H1 (cell line): Measurements from ENCODE around the gene WFDC12. TPM values are rescaled to one million over a fixed set of nuclear protein-coding genes. Genes with fewer than 3 reads are reported as not detected.

Source experiments
- CTCF ChIA-PET: fragments of 300-600 bp; sonication (Branson Sonifier 250); formaldehyde crosslinking; loops from one replicate; lab custom pipeline; 2021; ENCODE audit not compliant: partially characterized antibody; lab: Charles Lee
- POLR2A ChIA-PET: fragments of 300-600 bp; sonication (Branson Sonifier 250); formaldehyde crosslinking; loops from one replicate; lab custom pipeline; 2021; ENCODE audit warnings: inconsistent platforms; ENCODE audit not compliant: partially characterized antibody; lab: Charles Lee
- DNase-seq, 2 experiments: peaks; one replicate each; pipeline versions ENCODE4 v3.0.0 to v3.0.0-alpha.2; 2010 to 2022; ENCODE audit warnings: low spot score in 2 of 2, low read depth in 1 of 2, mixed read lengths in 1 of 2
- FAIRE-seq: peaks from 2 replicates; lab custom pipeline; 2011; peaks lifted over from hg19 to GRCh38; lab: Jason Lieb, UNC
- H2AFZ ChIP-seq: 2 replicates; pipeline ENCODE4 v1.8.1; 2012; ENCODE audit warnings: low read length, inconsistent platforms
- H2AK5ac ChIP-seq: 2 replicates; pipeline ENCODE4 v1.6.1; 2013; ENCODE audit warnings: low read depth, low read length
- H2BK120ac ChIP-seq: replicated peaks from 2 replicates; pipeline ENCODE3; 2013; ENCODE audit warnings: low read depth, low read length, inconsistent platforms
- H2BK12ac ChIP-seq: 2 replicates; pipeline ENCODE4 v1.6.1; 2013; ENCODE audit warnings: low read depth, low read length
- H2BK15ac ChIP-seq: 2 replicates; pipeline ENCODE4 v1.6.1; 2013; ENCODE audit warnings: low read length
- H2BK20ac ChIP-seq: 2 replicates; pipeline ENCODE4 v1.6.1; 2013; ENCODE audit warnings: low read length
- H2BK5ac ChIP-seq: 2 replicates; pipeline ENCODE4 v1.6.1; 2013; ENCODE audit warnings: low read depth, low read length
- H3K14ac ChIP-seq: 2 replicates; pipeline ENCODE4 v1.6.1; 2013; ENCODE audit warnings: inconsistent platforms; ENCODE audit not compliant: insufficient read length
- H3K18ac ChIP-seq: 2 replicates; pipeline ENCODE4 v1.6.1; 2013; ENCODE audit warnings: low read length; ENCODE audit errors: extremely low read depth
- H3K23ac ChIP-seq: 2 replicates; pipeline ENCODE4 v1.6.1; 2013; ENCODE audit warnings: inconsistent platforms; ENCODE audit not compliant: insufficient read length
- H3K23me2 ChIP-seq: 2 replicates; pipeline ENCODE4 v1.6.1; 2013; ENCODE audit warnings: low read depth, low read length
- H3K27ac ChIP-seq: 2 replicates; pipeline ENCODE4 v1.6.1; 2011; ENCODE audit warnings: low read depth, low read length, inconsistent platforms
- H3K27me3 ChIP-seq, 4 experiments: replicated peaks in 1 of 4; 1 replicate in 1 of 4; 2 replicates in 3 of 4; pipeline versions ENCODE4 v1.6.1 to v1.8.1; 2011 to 2013; ENCODE audit warnings: low read length in 3 of 4, mild to moderate bottlenecking in 3 of 4, inconsistent platforms in 2 of 4, mixed read lengths in 2 of 4, moderate library complexity in 1 of 4; ENCODE audit not compliant: control insufficient read depth in 3 of 4, insufficient read depth in 3 of 4; ENCODE audit errors: extremely low read depth in 1 of 4
- H3K36me3 ChIP-seq, 4 experiments: 2 replicates each; pipeline versions ENCODE4 v1.6.1 to v1.8.1; 2011 to 2013; ENCODE audit warnings: mild to moderate bottlenecking in 4 of 4, low read length in 3 of 4, moderate library complexity in 2 of 4, control low read depth in 1 of 4, inconsistent platforms in 1 of 4; ENCODE audit not compliant: insufficient read depth in 4 of 4, control insufficient read depth in 2 of 4
- H3K4ac ChIP-seq: replicated peaks from 2 replicates; pipeline ENCODE3; 2013; ENCODE audit warnings: low read length, low read depth, mixed read lengths, inconsistent platforms; ENCODE audit not compliant: insufficient read length
- H3K4me1 ChIP-seq, 4 experiments: replicated peaks in 1 of 4; 1 replicate in 1 of 4; 2 replicates in 3 of 4; pipeline versions ENCODE4 v1.6.1 to v1.8.1; 2011 to 2013; ENCODE audit warnings: low read length in 3 of 4, inconsistent platforms in 2 of 4, mixed read lengths in 1 of 4; ENCODE audit not compliant: insufficient read depth in 4 of 4, control insufficient read depth in 3 of 4
- H3K4me2 ChIP-seq, 2 experiments: 2 replicates each; pipeline versions ENCODE4 v1.6.1 to v1.8.1; 2011 to 2013; ENCODE audit warnings: low read depth in 2 of 2, low read length in 2 of 2, control low read depth in 1 of 2, inconsistent platforms in 1 of 2, mild to moderate bottlenecking in 1 of 2; ENCODE audit not compliant: insufficient read depth in 1 of 2
- H3K4me3 ChIP-seq, 4 experiments: fragments of 200-600, 300-600 bp in 1 of 4; sonication (generic), shearing (Covaris generic), sonication (Bioruptor Twin) in 1 of 4; 2 replicates each; pipeline versions ENCODE4 v1.5.1 to v1.8.1; 2011 to 2016; ENCODE audit warnings: low read length in 4 of 4, low read depth in 3 of 4, control low read depth in 2 of 4, inconsistent platforms in 2 of 4, mild to moderate bottlenecking in 2 of 4, mixed read lengths in 1 of 4, moderate library complexity in 1 of 4; ENCODE audit not compliant: insufficient read depth in 2 of 4; ENCODE audit errors: extremely low read depth in 1 of 4
- H3K56ac ChIP-seq: replicated peaks from 2 replicates; pipeline ENCODE3; 2013; ENCODE audit warnings: low read depth, mild to moderate bottlenecking, mixed read lengths, low read length, inconsistent platforms; ENCODE audit not compliant: insufficient read length
- H3K79me1 ChIP-seq: 2 replicates; pipeline ENCODE4 v1.6.1; 2013; ENCODE audit warnings: low read depth, low read length, control low read depth
- H3K79me2 ChIP-seq, 2 experiments: 2 replicates each; pipeline versions ENCODE4 v1.6.1 to v1.8.1; 2012 to 2013; ENCODE audit warnings: low read length in 2 of 2, mild to moderate bottlenecking in 2 of 2, inconsistent platforms in 1 of 2; ENCODE audit not compliant: insufficient read depth in 2 of 2, control insufficient read depth in 1 of 2
- H3K9ac ChIP-seq, 4 experiments: replicated peaks in 1 of 4; 1 replicate in 1 of 4; 2 replicates in 3 of 4; pipeline versions ENCODE4 v1.6.1 to v1.8.1; 2011 to 2013; ENCODE audit warnings: low read depth in 3 of 4, low read length in 3 of 4, control low read depth in 2 of 4, mild to moderate bottlenecking in 2 of 4, moderate library complexity in 2 of 4, inconsistent platforms in 1 of 4; ENCODE audit errors: extremely low read depth in 1 of 4
- H3K9me3 ChIP-seq, 2 experiments: 2 replicates each; pipeline versions ENCODE4 v1.6.1 to v1.8.1; 2012 to 2013; ENCODE audit warnings: mild to moderate bottlenecking in 2 of 2, moderate library complexity in 2 of 2, control low read depth in 1 of 2, inconsistent platforms in 1 of 2, low read depth in 1 of 2, low read length in 1 of 2, mixed read lengths in 1 of 2; ENCODE audit not compliant: insufficient read depth in 2 of 2
- H4K20me1 ChIP-seq, 2 experiments: replicated peaks in 1 of 2; 2 replicates each; pipeline versions ENCODE3 to v1.8.1; 2011 to 2013; ENCODE audit warnings: inconsistent platforms in 2 of 2, low read length in 2 of 2, mild to moderate bottlenecking in 1 of 2; ENCODE audit not compliant: insufficient read depth in 2 of 2, control insufficient read depth in 1 of 2
- H4K5ac ChIP-seq: 2 replicates; pipeline ENCODE4 v1.6.1; 2013; ENCODE audit warnings: low read length, low read depth, mixed read lengths, inconsistent platforms; ENCODE audit not compliant: insufficient read length
- H4K8ac ChIP-seq: 2 replicates; pipeline ENCODE4 v1.8.0; 2013; ENCODE audit warnings: mild to moderate bottlenecking, moderate library complexity, low read length, inconsistent platforms; ENCODE audit not compliant: insufficient read depth; ENCODE audit errors: extremely low read depth
- H4K91ac ChIP-seq: replicated peaks from 2 replicates; pipeline ENCODE3; 2013; ENCODE audit warnings: low read length, mixed read lengths, inconsistent platforms; ENCODE audit not compliant: insufficient read length
- CBX5 ChIP-seq: fragments of 300-800, 300-1000 bp; sonication (generic); IDR thresholded peaks from 2 replicates; pipeline ENCODE4 v1.7.1; 2016; ENCODE audit warnings: antibody characterized with exemption, low read length, low read depth
- CBX8 ChIP-seq: fragments of 300-800, 300-1000 bp; sonication (generic); IDR thresholded peaks from 2 replicates; pipeline ENCODE4 v1.7.1; 2016; ENCODE audit warnings: low read depth, low read length, borderline replicate concordance
- CHD1 ChIP-seq: IDR thresholded peaks from 2 replicates; pipeline ENCODE4 v1.6.1; 2012; ENCODE audit warnings: low read depth, low read length, improper control_type of control experiment
- HDAC6 ChIP-seq: IDR thresholded peaks from one replicate; pipeline ENCODE4 v1.7.1; 2012; ENCODE audit warnings: low read depth, mild to moderate bottlenecking, inconsistent platforms, low read length, moderate library complexity
- MAX ChIP-seq: IDR thresholded peaks from 2 replicates; pipeline ENCODE4 v1.6.1; 2012; ENCODE audit warnings: inconsistent platforms
- RNF2 ChIP-seq: fragments of 200-900, 300-1000 bp; sonication (generic); IDR thresholded peaks from 2 replicates; pipeline ENCODE4 v1.7.1; 2016; ENCODE audit warnings: borderline replicate concordance, low read depth, mild to moderate bottlenecking, antibody characterized with exemption, low read length; ENCODE audit not compliant: poor library complexity, severe bottlenecking; ENCODE audit errors: missing control alignments
- RXRA ChIP-seq: IDR thresholded peaks from 2 replicates; pipeline ENCODE4 v1.6.1; 2011; ENCODE audit warnings: low read depth, mild to moderate bottlenecking, low read length, moderate library complexity; ENCODE audit not compliant: insufficient read depth
- SAP30 ChIP-seq: fragments of 300-600 bp; sonication (generic); IDR thresholded peaks from 2 replicates; pipeline ENCODE4 v1.7.1; 2012; ENCODE audit warnings: low read length, moderate library complexity, mild to moderate bottlenecking, inconsistent platforms; ENCODE audit not compliant: insufficient read depth, insufficient replicate concordance
- SP2 ChIP-seq: IDR thresholded peaks from 2 replicates; pipeline ENCODE4 v1.6.1; 2012; ENCODE audit warnings: mild to moderate bottlenecking, low read length, inconsistent platforms
- TCF12 ChIP-seq: IDR thresholded peaks from 2 replicates; pipeline ENCODE4 v1.6.1; 2011; ENCODE audit warnings: low read depth, mild to moderate bottlenecking, low read length
- ZNF274 ChIP-seq: IDR thresholded peaks from 2 replicates; pipeline ENCODE4 v1.7.0; 2012; ENCODE audit warnings: low read length, borderline replicate concordance; ENCODE audit errors: extremely low read depth
- WGBS, 2 experiments: shearing (Covaris generic) in 1 of 2; methylation state at CpG; one replicate each; pipeline versions ENCODE4 v1.1.6 to v1.1.7; 2013 to 2015; ENCODE audit warnings: low lambda C conversion rate in 2 of 2, mixed read lengths in 2 of 2, inconsistent platforms in 1 of 2, low coverage in 1 of 2, missing lambda C conversion rate in 1 of 2; ENCODE audit not compliant: insufficient replicate concordance in 2 of 2, insufficient coverage in 1 of 2, insufficient read length in 1 of 2; ENCODE audit errors: extremely low coverage in 1 of 2, missing lambda C conversion rate in 1 of 2; 5-methylcytosine and 5-hydroxymethylcytosine counted together
- polyA plus RNA-seq, 7 experiments: library from polyadenylated mRNA; depleted of rRNA in 3 of 7; stranded (reverse) in 5 of 7; unstranded in 2 of 7; fragments of >200 nt in 5 of 7; fragments of 200-250 nt in 2 of 7; gene quantifications; 1 replicate in 5 of 7; 2 replicates in 1 of 7; 4 replicates in 1 of 7; pipeline versions ENCODE4 v1.2.1 to v1.2.3, GENCODE V29; 2011 to 2013; ENCODE audit warnings: missing spikeins in 2 of 7, mixed read lengths in 2 of 7
- total RNA-seq: library from RNA; stranded (reverse); fragmentation: NEBNext Ultra II Directional; extraction: Animal tissue kit (Norgen Biotek cat#: 25700); gene quantifications from 2 replicates; pipeline ENCODE4 v1.2.1, GENCODE V29; 2021

The WFDC12 gene
- total and polyA plus RNA-seq, 2 of the 8 experiments (the other 6 are each of a cell fraction or from before 2014, with no cell fraction given): not detected

- Histone ChIP-seq H3K4me2 (no peak overlapping the region), H3K79me2 (no peaks in the 10 kb centered on the region), H4K8ac (no peak overlapping the region), H3K79me1 (no peaks in the 10 kb centered on the region), H2BK5ac (no peak overlapping the region), H2BK15ac (no peak overlapping the region), H3K56ac (no peak overlapping the region), H2BK12ac (no peak overlapping the region), H3K36me3 (no peaks in the 10 kb centered on the region), H3K27ac (no peak overlapping the region), H3K18ac (no peak overlapping the region), H2BK20ac (no peak overlapping the region), H4K20me1 (no peaks in the 10 kb centered on the region), H3K23ac (no peak overlapping the region), H4K5ac (no peak overlapping the region), H3K4ac (no peak overlapping the region), H2BK120ac (no peak overlapping the region), H2AK5ac (no peak overlapping the region), H3K9ac (no peak overlapping the region), H3K4me3 (no peak overlapping the region), H3K4me1 (no peaks in the 10 kb centered on the region; a peak in 1 of 7 replicates), H3K9me3 (no peaks in the 10 kb centered on the region), H3K14ac (no peak overlapping the region), H2AFZ (no peak overlapping the region), H4K91ac (no peak overlapping the region), H3K27me3 (no peaks in the 10 kb centered on the region), H3K23me2 (no peaks in the 10 kb centered on the region)
- ChIA-PET POLR2A (no interaction called here), CTCF (interaction anchor here (1.0 to 2.2 kb wide), 6 partner anchors 10 to 112 kb away, joined by 3 to 7 read pairs (median 4); no protein-coding TSS in a partner anchor)
- DNase-seq (no peak), FAIRE-seq (no peak)
- no peak for TF ChIP-seq CBX5
- TF ChIP-seq TCF12: no peak
- TF ChIP-seq CBX8: no peak
- no peak for TF ChIP-seq SP2
- no peak for TF ChIP-seq RXRA
- no peak for TF ChIP-seq HDAC6
- TF ChIP-seq CHD1: no peak
- no peak for TF ChIP-seq ZNF274
- no peak for TF ChIP-seq SAP30
- no peak for TF ChIP-seq MAX
- no peak for TF ChIP-seq RNF2
- WGBS, 2 experiments: 89% methylated on average over 2 of the region's 2 CpGs; no CpG with 5 or more reads in 1 of the 2 experiments
Measured at GRCh38 chr20:45118028-45118427, 6.2 kb downstream of the WFDC12 start.
